NT2/D1 (cell line): ENCODE measurements around the gene ATXN10.

Experiments
- SUZ12 ChIP-seq: IDR thresholded peaks from 2 replicates; pipeline ENCODE4 v1.6.1; 2011; ENCODE audit not compliant: insufficient read length, insufficient read depth; ENCODE audit errors: extremely low read depth
- ZNF274 ChIP-seq: IDR thresholded peaks from 2 replicates; pipeline ENCODE4 v1.6.1; 2011; ENCODE audit warnings: mild to moderate bottlenecking, low read depth, low read length

DNA sequence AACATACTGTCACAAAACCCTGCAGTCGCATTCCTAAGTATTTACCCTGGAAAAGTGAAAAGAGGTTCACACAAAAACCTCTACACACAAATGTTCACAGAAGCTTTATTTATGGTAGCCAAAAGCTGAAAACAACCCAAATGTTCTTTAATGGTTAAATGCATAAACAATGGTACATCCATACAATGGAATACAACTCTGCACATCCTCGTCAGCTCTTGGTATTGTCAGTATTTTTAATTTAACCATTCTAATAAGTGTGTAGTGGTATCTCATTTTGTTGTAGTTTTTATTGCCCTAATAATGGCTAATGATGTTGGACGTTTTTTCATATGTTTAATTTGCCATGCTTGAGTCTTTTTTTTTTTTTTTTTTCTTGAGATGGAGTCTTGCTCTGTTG lies 99.4 kb downstream of the ATXN10 start:
- no peak for TF ChIP-seq SUZ12
- TF ChIP-seq ZNF274: no peak
